A673 (cell line): ENCODE data around the gene GGPS1.

Source experiments
- CTCF ChIP-seq: fragments of 300-800, 200-600 bp; sonication (generic); conservative IDR thresholded peaks from 2 replicates; pipeline ENCODE4 v1.5.1; 2017; ENCODE audit warnings: low read depth, mild to moderate bottlenecking, antibody characterized with exemption, low read length, moderate library complexity, mixed read lengths
- EZH2 ChIP-seq: fragments of 200-600 bp; sonication (generic); IDR thresholded peaks from 2 replicates; pipeline ENCODE4 v1.6.1; 2017; ENCODE audit warnings: borderline replicate concordance, low read depth, mild to moderate bottlenecking, mixed read lengths, antibody characterized with exemption, low read length; ENCODE audit not compliant: poor library complexity, severe bottlenecking

- TF ChIP-seq CTCF (no peak), EZH2 (no peak)
Observed at GRCh38 chr1:235279694-235280093, 48.7 kb upstream of the GGPS1 start.
